HepG2 (cell line): ENCODE results near the gene THOP1.

ENCODE experiments used
- ATF1 ChIP-seq: IDR thresholded peaks from 2 replicates; pipeline ENCODE4 v1.6.1; 2016; ENCODE audit warnings: mild to moderate bottlenecking, control low read depth
- CTCF ChIP-seq: sonication (generic); formaldehyde crosslinking; IDR thresholded peaks from 2 replicates; pipeline ENCODE4 v1.5.0; 2020; ENCODE audit warnings: mild to moderate bottlenecking, missing genetic modification reagents, moderate library complexity
- DBP ChIP-seq: sonication (generic); formaldehyde crosslinking; IDR thresholded peaks from 2 replicates; pipeline ENCODE4 v1.4.0; 2020; ENCODE audit warnings: missing genetic modification reagents; ENCODE audit errors: not compliant biosample characterization
- ERF ChIP-seq: IDR thresholded peaks from 2 replicates; pipeline ENCODE4 v1.6.1; 2018; ENCODE audit warnings: missing biosample characterization, missing genetic modification reagents
- FOXP4 ChIP-seq: sonication (generic); formaldehyde crosslinking; IDR thresholded peaks from 2 replicates; pipeline ENCODE4 v1.4.0; 2020; ENCODE audit warnings: missing genetic modification reagents
- GLI4 ChIP-seq: sonication (generic); formaldehyde crosslinking; IDR thresholded peaks from 2 replicates; pipeline ENCODE4 v1.5.1; 2020; ENCODE audit warnings: missing genetic modification reagents, mild to moderate bottlenecking, moderate library complexity, borderline replicate concordance
- NR3C1 ChIP-seq: sonication (generic); formaldehyde crosslinking; IDR thresholded peaks from 2 replicates; pipeline ENCODE4 v1.4.0; 2020; ENCODE audit warnings: missing genetic modification reagents
- RBM39 ChIP-seq: fragments of 200-400 bp; formaldehyde crosslinking; IDR thresholded peaks from one replicate; pipeline ENCODE4 v1.6.1; 2018; ENCODE audit warnings: antibody characterized with exemption, mild to moderate bottlenecking, low read depth, low read length; ENCODE audit not compliant: poor library complexity, severe bottlenecking
- THYN1 ChIP-seq: sonication (generic); formaldehyde crosslinking; IDR thresholded peaks from 2 replicates; pipeline ENCODE4 v1.8.1; 2023; ENCODE audit warnings: low read depth, mild to moderate bottlenecking, moderate library complexity, missing genetic modification reagents, borderline replicate concordance

GRCh38 chr19:2852598-2852997, 67.3 kb downstream of the THOP1 start:
- TF ChIP-seq ERF (CRISPR knock-in tag), result no peak
- TF ChIP-seq GLI4 (CRISPR knock-in tag), result no peak
- no peak for TF ChIP-seq NR3C1
- no peak for TF ChIP-seq THYN1 (CRISPR knock-in tag)
- TF ChIP-seq RBM39, result no peak
- TF ChIP-seq CTCF (CRISPR knock-in tag), result no peak
- no peak for TF ChIP-seq DBP (CRISPR knock-in tag)
- TF ChIP-seq FOXP4 (CRISPR knock-in tag), result no peak
- no peak for TF ChIP-seq ATF1 (CRISPR knock-in tag)
